Measurements from ENCODE around the gene INKA1. TPM values are rescaled to one million over a fixed set of nuclear protein-coding genes. Genes with fewer than 3 reads are reported as not detected.
"Not testable (repeated sequence)": the region's sequence is repeated elsewhere in the genome, so short reads cannot be mapped to it uniquely, and the experiment has no call there.

Gene INKA1
- total RNA-seq, 1 donor from 2014 or later = 3.1 TPM

GRCh38 chr3:49804141-49805041 lies 1.3 kb downstream of the INKA1 start:
- intact Hi-C loops (cut with DNase I) = loop anchor here (5.0 kb wide), 1 partner anchor 283 kb away; the partner anchor contains the start of gene RBM5
- DNase-seq (ENCODE audit: missing footprints) = peak; percentile 75
- ATAC-seq = no peak

- DNase-seq (ENCODE audit: missing footprints) (peak; percentile 87), ATAC-seq (peak; percentile 62)
- intact Hi-C loops (cut with DNase I) = no loop called here
These were observed 2.3 kb downstream of the INKA1 start for GRCh38 chr3:49805367-49805782.

- ATAC-seq = no peak
- intact Hi-C loops (cut with DNase I) = no loop called here
- no peak for DNase-seq (ENCODE audit: missing footprints)
These were observed 3.0 kb downstream of the INKA1 start for GRCh38 chr3:49805897-49806701.

GRCh38 chr3:49806850-49807249 lies 3.8 kb downstream of the INKA1 start:
- DNase-seq (ENCODE audit: missing footprints) (no peak), ATAC-seq (no peak)
- intact Hi-C loops (cut with DNase I) = no loop called here

GRCh38 chr3:49807431-49808114 lies 4.5 kb downstream of the INKA1 start:
- DNase-seq (ENCODE audit: missing footprints) (no peak), ATAC-seq (no peak)
- intact Hi-C loops (cut with DNase I) = no loop called here

GRCh38 chr3:49812916-49813496 lies 9.9 kb downstream of the INKA1 start:
- ATAC-seq = peak; percentile 66
- intact Hi-C loops (cut with DNase I) = no loop called here
- DNase-seq (ENCODE audit: missing footprints) = no peak

- intact Hi-C loops (cut with DNase I) = no loop called here
- peak; percentile 78 for DNase-seq (ENCODE audit: missing footprints)
- ATAC-seq = peak; percentile 92
These were observed 10.6 kb downstream of the INKA1 start, which contains the start of gene UBA7 for GRCh38 chr3:49813497-49814174. Gene UBA7, minus strand, starts transcription at chr3:49813953. Its CDS starts 166 bp downstream, at chr3:49813787.

GRCh38 chr3:49823131-49823530 lies 20.1 kb downstream of the INKA1 start:
- intact Hi-C loops (cut with DNase I); DNase-seq (ENCODE audit: missing footprints); ATAC-seq: not testable (repeated sequence)

GRCh38 chr3:49826016-49826415 lies 23.0 kb downstream of the INKA1 start:
- ATAC-seq = no peak
- intact Hi-C loops (cut with DNase I) = no loop called here
- DNase-seq (ENCODE audit: missing footprints) = no peak

GRCh38 chr3:49831341-49831740 lies 28.3 kb downstream of the INKA1 start:
- intact Hi-C loops (cut with DNase I) = no loop called here
- no peak for DNase-seq (ENCODE audit: missing footprints)
- no peak for ATAC-seq

GRCh38 chr3:49839193-49839809 lies 36.2 kb downstream of the INKA1 start:
- peak; percentile 85 for ATAC-seq
- DNase-seq (ENCODE audit: missing footprints) = peak; percentile 89
- intact Hi-C loops (cut with DNase I) = loop anchor here (1.0 kb wide), 1 partner anchor 36 kb away; the partner anchor contains the start of gene INKA1

- no peak for ATAC-seq
- DNase-seq (ENCODE audit: missing footprints) = no peak
- intact Hi-C loops (cut with DNase I) = loop anchor here (2.0 kb wide), 1 partner anchor 66 kb away; no protein-coding TSS in a partner anchor
These were observed 37.3 kb downstream of the INKA1 start for GRCh38 chr3:49840388-49840787.

- ATAC-seq (no peak), DNase-seq (ENCODE audit: missing footprints) (no peak)
- intact Hi-C loops (cut with DNase I) = loop anchor here (2.0 kb wide), 1 partner anchor 66 kb away; no protein-coding TSS in a partner anchor
These were observed 38.1 kb downstream of the INKA1 start for GRCh38 chr3:49841126-49841696.

- ATAC-seq = no peak
- intact Hi-C loops (cut with DNase I) = loop anchor here (2.0 kb wide), 1 partner anchor 65 kb away; no protein-coding TSS in a partner anchor
- DNase-seq (ENCODE audit: missing footprints) = no peak
These were observed 38.7 kb downstream of the INKA1 start for GRCh38 chr3:49841806-49842205.

- no peak for DNase-seq (ENCODE audit: missing footprints)
- intact Hi-C loops (cut with DNase I) = no loop called here
- no peak for ATAC-seq
These were observed 39.9 kb downstream of the INKA1 start for GRCh38 chr3:49842843-49843517.

- intact Hi-C loops (cut with DNase I) = no loop called here
- ATAC-seq (no peak), DNase-seq (ENCODE audit: missing footprints) (no peak)
These were observed 41.6 kb downstream of the INKA1 start for GRCh38 chr3:49844464-49845183.

Measured in Right ventricle myocardium inferior (tissue), 1 donor.